ENCODE measurements around the gene GRPEL2. TPM values are rescaled to one million over a fixed set of nuclear protein-coding genes. Genes with fewer than 3 reads are reported as not detected.

The GRPEL2 gene
- total and polyA plus RNA-seq, 2 donors (not counting 3 experiments of a cell fraction or from before 2014, with no cell fraction given): 7.6 to 32.5 TPM

- no peak overlapping the region for H3K4me3 ChIP-seq (replicated peaks in 1 of 3; ENCODE audit: insufficient read depth in 1 of 3, low read depth in 1 of 3, low read length in 3 of 3)
- no peak overlapping the region for H3K27ac ChIP-seq (ENCODE audit: insufficient read depth, low read depth, low read length)
- H3K9ac ChIP-seq (replicated peaks; ENCODE audit: extremely low read depth, insufficient read depth, low read length): no peak overlapping the region
- no peak overlapping the region for H3K4me2 ChIP-seq (ENCODE audit: insufficient read depth, low read length)
- H3K9me1 ChIP-seq (replicated peaks; ENCODE audit: control insufficient read depth, extremely low read depth, insufficient read depth, low read length): no peaks in the 10 kb centered on the region
- H2AFZ ChIP-seq (ENCODE audit: low read depth, low read length): no peak overlapping the region
- no TSS peak for BruUV-seq (replicated peaks)
- H3K9me3 ChIP-seq (replicated peaks; ENCODE audit: control insufficient read depth, insufficient read depth, low read length): no peaks in the 10 kb centered on the region
- H4K20me1 ChIP-seq (replicated peaks; ENCODE audit: control insufficient read depth, extremely low read depth, insufficient read depth, low read length): no peaks in the 10 kb centered on the region
- FAIRE-seq (no peak), DNase-seq (ENCODE audit: low read depth, low spot score) (no peak)
- intact Hi-C loops (cut with micrococcal nuclease) (loop anchor here (1.0 kb wide), 3 partner anchors 51 to 103 kb away; no protein-coding TSS in a partner anchor), dilution Hi-C loops (cut with MboI; ENCODE audit: extremely low pct_ligation_motif_present, low sequenced_read_pairs) (no loop called here)
- TF ChIP-seq, protein P1, sequence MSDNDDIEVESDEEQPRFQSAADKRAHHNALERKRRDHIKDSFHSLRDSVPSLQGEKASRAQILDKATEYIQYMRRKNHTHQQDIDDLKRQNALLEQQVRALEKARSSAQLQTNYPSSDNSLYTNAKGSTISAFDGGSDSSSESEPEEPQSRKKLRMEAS (IDR thresholded peaks at IDR 0.05; ENCODE audit: insufficient read depth, insufficient read length): no peak
- H3K4me1 ChIP-seq (ENCODE audit: control insufficient read depth, extremely low read depth, insufficient read depth, low read length): no peaks in the 10 kb centered on the region
- no peaks in the 10 kb centered on the region for H3K27me3 ChIP-seq (ENCODE audit: control insufficient read depth in 2 of 2, insufficient read depth in 2 of 2, low read length in 2 of 2)
- POLR2A ChIA-PET: interaction anchor here (1.5 kb wide), 1 partner anchor 10 kb away, joined by 3 read pairs; the partner anchor contains the start of gene PCYOX1L
- no peaks in the 10 kb centered on the region for H3K79me2 ChIP-seq (ENCODE audit: control insufficient read depth, insufficient read depth, low read length)
- CTCF ChIA-PET: interaction anchor here (0.6 to 5.7 kb wide), 50 partner anchors 8 to 636 kb away, joined by 3 to 131 read pairs (median 5); partner anchors contain the start of genes AFAP1L1, GRPEL2, IL17B and PCYOX1L
- H3K36me3 ChIP-seq (ENCODE audit: control insufficient read depth in 2 of 2, extremely low read depth in 1 of 2, insufficient read depth in 2 of 2, low read length in 2 of 2): no peaks in the 10 kb centered on the region
These were observed 22.8 kb downstream of the GRPEL2 start for GRCh38 chr5:149367972-149368645.

DNA sequence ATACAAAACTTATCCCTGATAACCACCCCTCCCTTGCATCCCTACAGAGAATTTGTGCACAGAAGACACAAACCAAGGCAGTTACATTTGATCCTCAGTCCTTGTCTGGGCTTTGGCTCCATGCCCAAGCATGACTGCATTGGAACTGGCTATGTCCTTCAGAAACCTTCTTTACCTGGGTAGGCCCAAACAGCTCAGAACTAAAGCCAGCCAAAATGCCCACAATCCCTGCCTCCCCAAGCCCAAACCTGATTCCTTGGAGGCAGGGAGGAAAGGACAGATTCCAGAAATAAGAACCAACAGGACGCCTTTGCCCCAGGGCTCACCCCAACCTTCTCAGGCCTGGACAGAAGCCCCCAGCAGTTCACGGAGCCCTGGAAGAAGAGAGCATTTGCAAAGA is 25.6 kb downstream of the GRPEL2 start:
- Histone ChIP-seq H3K4me3 (replicated peaks in 1 of 3; ENCODE audit: insufficient read depth in 1 of 3, low read depth in 1 of 3, low read length in 3 of 3) (no peak overlapping the region), H3K9me3 (replicated peaks; ENCODE audit: control insufficient read depth, insufficient read depth, low read length) (no peaks in the 10 kb centered on the region), H3K9me1 (replicated peaks; ENCODE audit: control insufficient read depth, extremely low read depth, insufficient read depth, low read length) (no peaks in the 10 kb centered on the region), H3K4me1 (ENCODE audit: control insufficient read depth, extremely low read depth, insufficient read depth, low read length) (no peaks in the 10 kb centered on the region), H2AFZ (ENCODE audit: low read depth, low read length) (no peak overlapping the region), H3K4me2 (ENCODE audit: insufficient read depth, low read length) (no peak overlapping the region), H3K9ac (replicated peaks; ENCODE audit: extremely low read depth, insufficient read depth, low read length) (no peak overlapping the region), H3K27me3 (ENCODE audit: control insufficient read depth in 2 of 2, insufficient read depth in 2 of 2, low read length in 2 of 2) (no peaks in the 10 kb centered on the region), H3K36me3 (ENCODE audit: control insufficient read depth in 2 of 2, extremely low read depth in 1 of 2, insufficient read depth in 2 of 2, low read length in 2 of 2) (no peaks in the 10 kb centered on the region), H3K27ac (ENCODE audit: insufficient read depth, low read depth, low read length) (no peak overlapping the region), H4K20me1 (replicated peaks; ENCODE audit: control insufficient read depth, extremely low read depth, insufficient read depth, low read length) (no peaks in the 10 kb centered on the region), H3K79me2 (ENCODE audit: control insufficient read depth, insufficient read depth, low read length) (no peaks in the 10 kb centered on the region)
- intact Hi-C loops (cut with micrococcal nuclease) (loop anchor here (1.0 to 2.0 kb wide), 5 partner anchors 54 to 240 kb away; no protein-coding TSS in a partner anchor), dilution Hi-C loops (cut with MboI; ENCODE audit: extremely low pct_ligation_motif_present, low sequenced_read_pairs) (no loop called here)
- no peak for DNase-seq (ENCODE audit: low read depth, low spot score)
- BruUV-seq (replicated peaks): no TSS peak
- ChIA-PET CTCF (interaction anchor here (0.9 to 5.7 kb wide), 27 partner anchors 8 to 227 kb away, joined by 3 to 131 read pairs (median 8); partner anchors contain the start of genes AFAP1L1, GRPEL2 and PCYOX1L), POLR2A (no interaction called here)
- TF ChIP-seq POLR2AphosphoS5 (IDR thresholded peaks at IDR 0.05; ENCODE audit: insufficient read depth, low read depth, low read length) (no peak), CTCF (IDR thresholded peaks at IDR 0.05; ENCODE audit: extremely low read depth in 1 of 2, insufficient read depth in 1 of 2, low read depth in 1 of 2, low read length in 2 of 2) (no peak), JUN (IDR thresholded peaks at IDR 0.05; ENCODE audit: borderline replicate concordance, insufficient read depth, insufficient read length, low read depth) (no peak), FOS (IDR thresholded peaks at IDR 0.05; ENCODE audit: borderline replicate concordance, insufficient read depth, low read length) (no peak), MYC (IDR thresholded peaks at IDR 0.05; ENCODE audit: low read depth, low read length) (no peak), EZH2 (IDR thresholded peaks at IDR 0.05; ENCODE audit: borderline replicate concordance, low read depth, low read length, severe bottlenecking) (no peak), POLR2A (IDR thresholded peaks at IDR 0.05; ENCODE audit: low read depth, low read length) (no peak), GATA2 (IDR thresholded peaks at IDR 0.05; ENCODE audit: insufficient read depth, insufficient read length, low read depth, low read length) (no peak)
- TF ChIP-seq, protein P1 (IDR thresholded peaks at IDR 0.05; ENCODE audit: insufficient read depth, insufficient read length): no peak
- FAIRE-seq: no peak
